Measurements from ENCODE around the gene MYO6.

The MYO6 gene

DNA sequence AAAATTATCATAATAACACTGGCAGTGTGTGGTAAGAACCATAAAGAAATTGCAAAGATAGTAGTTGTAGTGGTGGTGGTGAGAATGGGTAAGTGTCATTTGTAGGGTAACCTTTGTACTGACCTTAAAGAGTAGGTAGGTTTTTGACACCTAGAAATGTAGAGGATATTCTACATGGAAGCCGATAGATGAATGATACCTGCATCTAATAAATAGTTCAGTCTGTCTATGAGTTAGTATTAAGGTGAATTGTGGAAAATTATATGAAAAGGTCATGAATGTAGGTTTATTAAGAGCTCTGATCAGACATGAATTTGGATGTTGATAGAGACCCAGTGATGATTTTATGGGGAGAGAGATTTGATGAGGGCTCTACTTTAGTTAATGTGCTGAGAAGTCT lies 78.1 kb downstream of the MYO6 start:
- DNase-seq (ENCODE audit: low read depth in 3 of 3), result no peak

DNA sequence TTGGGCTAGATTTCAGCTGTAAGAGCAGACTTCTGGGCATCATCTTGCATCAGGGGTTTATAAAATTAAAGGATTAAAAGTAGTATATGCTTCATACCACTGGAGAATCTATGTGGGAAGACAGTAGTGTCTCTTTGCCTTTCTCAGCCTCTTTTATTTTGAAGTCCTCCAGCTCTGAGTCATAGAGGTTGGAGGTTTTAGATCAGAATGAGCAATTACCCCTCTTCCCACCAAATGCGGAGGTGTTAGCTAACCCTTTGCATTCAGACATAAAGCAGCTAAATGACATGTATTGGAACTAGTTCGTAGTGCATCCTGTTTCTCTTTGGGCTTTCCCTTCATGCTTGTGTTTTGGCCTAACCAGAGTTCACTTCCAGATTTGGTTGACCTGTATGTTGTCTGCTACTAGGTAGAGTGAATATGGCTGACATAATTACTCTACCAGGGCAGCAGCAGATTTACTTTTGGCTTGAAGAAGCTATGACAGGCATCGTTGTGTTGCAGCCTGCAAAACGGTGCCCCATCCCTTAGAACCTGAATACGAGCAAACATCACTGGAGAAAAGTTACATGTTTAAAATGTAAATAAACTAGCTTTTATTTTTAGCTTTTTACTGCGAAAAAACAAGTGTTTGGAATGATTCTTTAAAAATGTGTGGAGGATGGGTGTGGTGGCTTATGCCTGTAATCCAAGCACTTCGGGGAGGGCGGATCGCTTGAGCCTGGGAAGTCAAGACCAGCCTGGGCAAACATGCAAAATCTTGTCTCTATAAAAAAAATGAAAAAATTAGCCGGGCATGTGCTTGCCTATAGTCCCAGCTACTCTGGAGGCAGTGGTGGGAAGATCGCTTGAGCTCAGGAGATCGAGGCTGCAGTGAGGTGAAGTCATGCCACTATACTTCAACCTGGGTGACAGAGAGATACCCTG lies 82.2 kb downstream of the MYO6 start:
- peak in 1 of 3 experiments; percentile 2 for DNase-seq (ENCODE audit: low read depth in 3 of 3)

DNA sequence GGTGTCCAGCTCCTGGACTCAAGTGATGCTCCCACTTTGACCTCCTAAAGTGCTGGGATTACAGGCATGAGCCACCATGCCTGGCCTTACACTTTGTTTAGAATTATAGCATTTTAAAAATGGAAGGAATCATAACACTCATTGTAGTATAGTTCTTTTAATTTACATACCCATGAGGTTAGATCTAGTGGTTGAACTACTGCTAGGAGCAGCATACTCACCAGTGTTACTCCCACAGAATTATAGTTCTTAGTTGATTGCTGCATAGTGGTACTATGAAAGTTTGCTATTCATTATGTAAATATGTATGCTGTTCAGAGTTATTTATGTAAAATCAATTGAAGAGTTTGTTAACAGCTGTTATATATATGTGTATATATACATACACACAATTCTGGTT lies 85.4 kb downstream of the MYO6 start:
- DNase-seq (ENCODE audit: low read depth in 3 of 3), result no peak

DNA sequence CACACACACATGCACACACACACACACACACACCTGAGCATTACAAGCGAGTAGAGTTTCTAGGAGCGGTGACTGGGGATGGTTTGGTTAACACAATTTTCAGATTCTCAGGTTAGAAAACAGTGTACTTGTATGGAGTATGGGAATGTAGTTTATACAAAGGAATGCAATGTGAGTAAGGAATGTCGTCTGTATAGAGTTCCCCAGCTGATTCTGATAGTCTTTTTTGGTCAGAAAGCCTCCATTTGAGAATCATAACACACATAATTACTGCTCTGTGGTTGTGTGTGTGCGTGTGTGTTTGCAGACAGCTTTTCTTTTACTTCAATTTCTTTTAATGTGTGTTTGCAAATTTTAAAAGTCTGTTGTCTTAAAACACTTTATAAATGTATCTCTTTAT lies 93.2 kb downstream of the MYO6 start:
- no peak for DNase-seq (ENCODE audit: low read depth in 3 of 3)

DNA sequence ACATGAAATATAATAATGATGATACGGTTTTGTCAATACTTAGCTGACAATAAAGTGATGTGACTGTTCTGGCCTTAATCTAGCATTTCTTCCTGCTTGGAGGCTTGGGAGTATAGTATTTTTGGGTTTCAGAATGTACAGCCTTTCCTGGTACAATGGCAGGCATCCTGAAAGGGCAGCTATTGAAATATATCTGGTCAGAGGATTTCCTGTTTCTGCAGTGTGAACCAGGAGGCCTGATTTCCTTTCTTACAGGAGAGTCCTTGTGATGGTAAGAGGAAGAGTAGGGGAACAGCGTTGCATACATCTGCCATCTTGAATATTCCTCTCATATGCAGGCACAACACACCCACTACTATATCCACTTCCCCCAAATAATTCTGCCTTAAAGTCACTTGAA lies 93.7 kb downstream of the MYO6 start:
- no peak for DNase-seq (ENCODE audit: low read depth in 3 of 3)

DNA sequence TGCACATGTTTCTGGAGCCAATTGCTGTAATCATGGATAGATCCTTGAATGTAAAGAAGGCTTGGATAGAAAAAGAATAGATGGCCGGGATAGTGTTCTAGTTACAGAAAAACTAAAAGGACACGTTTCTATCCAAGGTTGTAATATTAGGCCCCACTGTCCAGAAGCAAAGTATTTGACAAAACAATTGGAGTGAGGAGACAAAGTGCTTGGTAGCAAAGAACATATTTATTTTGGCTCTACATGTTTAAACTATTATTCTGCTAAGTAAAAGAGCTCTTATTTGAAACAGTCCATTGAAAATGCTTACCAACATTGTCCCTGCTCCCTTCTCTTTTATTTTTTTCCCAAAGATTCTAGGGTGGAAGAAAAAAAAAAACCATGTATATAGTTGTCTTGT lies 94.4 kb downstream of the MYO6 start:
- DNase-seq (ENCODE audit: low read depth in 3 of 3), result no peak

DNA sequence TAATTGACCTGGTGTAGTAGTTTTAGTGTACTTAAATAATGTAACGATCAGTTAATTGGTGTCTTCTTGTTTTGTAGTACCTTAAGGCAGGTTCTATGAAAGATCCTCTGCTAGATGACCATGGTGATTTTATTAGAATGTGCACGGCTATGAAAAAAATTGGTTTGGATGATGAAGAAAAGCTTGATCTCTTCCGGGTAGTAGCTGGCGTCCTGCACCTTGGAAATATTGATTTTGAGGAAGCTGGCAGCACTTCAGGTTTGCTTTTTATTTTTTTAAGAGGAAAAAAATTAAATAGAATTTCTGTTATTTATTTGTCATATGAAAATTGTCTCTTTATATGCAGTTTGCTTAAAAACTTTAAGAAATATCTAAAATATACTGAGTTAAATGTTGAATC lies 99.2 kb downstream of the MYO6 start:
- DNase-seq (ENCODE audit: low read depth in 3 of 3), result no peak

DNA sequence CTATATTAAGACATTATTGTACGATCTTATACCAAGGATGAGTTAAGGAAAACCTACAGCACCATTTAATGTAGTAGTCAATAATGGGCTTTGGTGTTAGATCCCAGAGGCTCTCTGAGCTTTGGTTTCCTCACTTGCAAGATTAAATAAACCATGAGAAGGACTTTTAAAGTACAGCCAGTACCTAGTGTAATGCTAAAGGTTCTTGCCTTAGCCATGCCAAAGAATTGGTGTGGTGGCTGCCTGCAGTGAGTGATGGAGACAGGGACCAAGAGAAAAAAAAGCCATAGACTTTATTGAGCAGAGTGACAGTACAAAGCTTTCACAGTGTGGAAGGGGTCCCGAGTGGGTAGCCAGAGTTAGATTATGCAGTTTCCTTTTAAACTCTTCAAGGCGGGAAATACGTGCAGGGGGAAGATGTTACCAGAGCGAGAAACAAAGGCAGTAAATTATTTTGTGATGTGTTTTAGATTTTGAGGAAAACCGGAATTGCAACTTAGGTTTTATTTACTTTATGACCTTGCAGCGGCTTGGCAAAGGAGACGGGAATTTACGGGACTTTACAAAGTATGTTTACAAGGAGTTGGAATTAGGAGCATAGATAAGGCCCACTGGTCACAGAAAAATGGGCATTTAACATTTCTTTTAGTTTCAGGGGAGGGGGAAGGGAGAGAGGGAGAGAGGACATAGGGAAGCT lies 100.4 kb downstream of the MYO6 start:
- DNase-seq (ENCODE audit: low read depth in 3 of 3), result no peak

DNA sequence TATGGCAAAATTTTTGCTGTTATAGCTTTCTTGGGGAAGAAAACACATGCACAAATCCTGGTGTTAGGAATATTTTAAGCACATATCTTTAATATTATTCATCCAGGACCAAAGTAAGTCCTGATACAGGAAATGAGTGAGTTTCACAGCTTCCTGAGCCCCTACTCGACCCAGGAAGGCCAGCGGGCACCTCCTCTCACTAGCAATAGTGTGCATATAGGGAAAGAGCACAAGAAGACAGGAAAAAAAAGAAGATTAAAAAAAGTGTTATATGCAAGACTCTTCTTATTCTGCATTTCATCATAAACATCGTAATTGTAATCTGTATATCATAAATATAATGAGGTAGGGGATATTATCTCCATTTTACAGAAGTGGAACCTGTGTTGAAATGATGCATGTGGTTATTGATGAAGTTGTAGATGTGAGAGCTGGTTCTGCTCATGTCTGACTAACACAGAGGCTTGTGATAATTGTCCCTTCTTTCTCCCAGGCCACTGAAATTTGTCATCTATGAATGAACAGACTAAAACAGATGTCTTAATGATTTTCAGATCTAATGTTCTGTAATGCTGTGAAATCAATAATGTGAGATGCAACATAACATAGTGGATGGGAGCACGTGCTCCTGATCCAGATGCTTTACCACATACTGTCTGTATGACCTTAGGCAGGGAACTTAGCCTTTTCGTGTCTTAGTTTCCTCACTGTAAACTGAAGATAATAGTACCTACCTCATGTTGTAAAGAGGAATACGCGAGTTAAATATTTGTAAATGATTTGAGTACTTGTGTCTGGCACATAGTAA lies 101.2 kb downstream of the MYO6 start:
- DNase-seq (ENCODE audit: low read depth in 3 of 3), result no peak

DNA sequence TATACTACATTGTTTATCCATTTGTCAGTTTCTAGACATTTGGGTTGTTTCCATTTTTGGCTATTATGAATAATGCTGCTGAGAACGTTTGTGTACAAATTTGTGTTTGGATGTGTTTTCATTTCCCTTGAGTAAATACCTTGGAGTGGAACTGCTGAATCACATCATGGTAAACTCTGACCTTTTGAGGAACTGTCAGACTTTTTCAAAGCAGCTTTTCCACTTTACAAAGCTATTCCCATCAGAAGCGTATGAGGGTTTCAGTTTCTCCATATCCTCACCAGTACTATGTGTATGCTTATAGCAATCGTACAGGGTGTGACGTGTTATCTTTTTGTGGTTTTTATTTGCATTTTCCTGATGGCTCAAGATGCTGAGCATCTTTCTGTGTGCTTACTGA lies 103.7 kb downstream of the MYO6 start:
- DNase-seq (ENCODE audit: low read depth in 3 of 3), result no peak

DNA sequence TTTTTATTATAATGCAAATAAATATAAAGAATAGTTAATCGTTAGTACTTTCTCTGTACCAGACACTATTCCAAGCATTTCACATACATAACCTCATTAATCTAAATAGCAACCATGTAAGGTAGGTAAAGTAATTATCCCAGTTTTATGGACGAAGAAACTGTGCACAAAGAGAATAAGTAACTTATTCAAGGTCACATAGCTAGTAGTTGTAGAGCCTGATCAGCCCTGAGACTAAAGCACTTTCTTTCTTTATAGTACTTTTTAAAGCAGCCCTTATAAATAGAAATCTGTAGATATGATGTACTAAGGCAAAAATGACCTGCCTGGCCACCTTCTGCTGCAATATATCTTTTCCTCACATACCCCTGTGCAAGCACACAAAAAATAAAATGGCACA lies 104.8 kb downstream of the MYO6 start:
- no peak for DNase-seq (ENCODE audit: low read depth in 3 of 3)

DNA sequence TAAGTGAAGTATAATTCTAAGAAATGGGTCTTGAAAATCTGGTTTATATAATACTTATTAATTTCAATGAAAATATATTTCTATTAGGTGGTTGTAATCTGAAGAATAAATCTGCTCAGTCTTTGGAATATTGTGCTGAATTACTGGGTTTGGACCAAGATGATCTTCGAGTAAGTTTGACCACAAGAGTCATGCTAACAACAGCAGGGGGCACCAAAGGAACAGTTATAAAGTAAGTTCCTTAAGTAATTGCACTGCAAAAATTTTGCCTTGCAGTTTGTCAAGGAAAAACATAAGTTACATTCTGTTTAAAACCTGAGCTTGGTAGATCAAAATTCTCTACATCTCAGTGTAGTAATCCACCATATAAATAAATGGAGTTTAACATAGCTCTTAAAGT lies 106.0 kb downstream of the MYO6 start:
- no peak for DNase-seq (ENCODE audit: low read depth in 3 of 3)

DNA sequence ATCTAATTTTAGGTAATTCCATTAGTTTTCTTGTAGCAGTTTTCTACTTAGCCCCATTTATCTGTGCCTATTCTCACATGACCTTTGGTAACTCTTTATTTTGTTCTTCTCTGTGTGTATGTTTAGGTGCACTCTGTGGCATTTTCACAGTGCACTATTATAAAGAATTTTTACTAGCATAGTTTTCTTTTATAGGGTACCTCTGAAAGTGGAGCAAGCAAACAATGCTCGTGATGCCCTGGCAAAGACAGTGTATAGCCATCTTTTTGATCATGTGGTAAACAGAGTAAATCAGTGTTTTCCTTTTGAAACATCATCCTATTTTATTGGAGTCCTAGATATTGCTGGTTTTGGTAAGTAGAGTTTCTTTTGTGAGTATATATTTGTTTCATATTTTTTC lies 107.9 kb downstream of the MYO6 start:
- no peak for DNase-seq (ENCODE audit: low read depth in 3 of 3)

DNA sequence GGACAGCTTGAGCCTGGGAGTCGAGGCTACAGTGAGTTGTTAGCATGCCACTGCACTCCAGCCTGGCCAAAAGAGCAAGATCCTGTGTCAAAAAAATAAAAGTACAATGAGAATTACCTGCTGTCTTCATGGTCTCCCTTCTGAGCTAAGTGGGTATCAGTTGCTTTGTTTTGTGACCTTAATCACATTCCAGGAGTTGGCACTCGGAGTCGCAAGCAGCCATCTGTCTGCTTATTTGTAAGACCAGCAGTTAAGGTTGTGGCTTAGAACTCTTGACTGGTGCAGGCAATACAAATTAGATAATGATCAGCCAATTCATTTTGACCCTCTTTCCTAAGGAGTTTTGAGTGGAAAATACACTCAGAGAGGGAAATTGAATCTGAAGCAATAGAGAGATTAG lies 114.0 kb downstream of the MYO6 start:
- no peak for DNase-seq (ENCODE audit: low read depth in 3 of 3)

DNA sequence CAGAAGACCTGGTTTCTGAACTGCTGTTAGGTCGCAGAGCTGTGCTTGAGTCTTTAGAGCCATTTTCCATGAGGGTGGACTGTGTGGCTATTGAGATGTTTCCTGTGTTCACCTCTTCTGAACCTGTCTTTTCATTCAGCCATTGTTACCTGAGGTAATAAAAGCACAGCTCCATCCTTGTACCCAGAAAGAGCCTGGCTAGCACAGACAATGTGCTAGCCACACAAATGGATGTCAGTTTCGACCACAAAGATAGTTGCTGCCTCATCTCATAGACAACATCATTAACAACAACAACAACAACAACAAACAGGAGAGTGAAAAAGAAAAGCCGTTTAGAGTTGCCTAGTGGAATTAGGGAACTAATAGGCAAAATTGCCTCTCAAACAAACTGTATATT lies 114.7 kb downstream of the MYO6 start:
- DNase-seq (ENCODE audit: low read depth in 3 of 3), result no peak

DNA sequence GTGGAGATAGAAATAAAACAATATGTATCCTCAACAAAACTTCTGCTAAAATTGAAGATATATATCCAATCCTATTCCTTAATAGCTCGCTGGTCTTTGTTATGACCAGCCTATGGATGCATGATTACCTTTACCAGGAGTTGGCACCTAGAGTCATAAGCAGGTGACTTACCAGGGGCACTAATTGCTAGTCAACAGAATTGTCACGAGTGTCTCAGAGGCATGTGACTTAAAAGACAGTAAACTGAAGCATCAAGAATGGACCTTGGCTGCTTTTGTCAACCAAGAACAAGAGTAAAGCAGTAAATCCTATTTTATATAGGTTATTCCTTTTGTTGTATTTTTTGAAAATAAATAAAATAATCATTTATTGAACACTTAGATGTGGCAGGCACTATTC lies 115.4 kb downstream of the MYO6 start:
- DNase-seq (ENCODE audit: low read depth in 3 of 3), result no peak

DNA sequence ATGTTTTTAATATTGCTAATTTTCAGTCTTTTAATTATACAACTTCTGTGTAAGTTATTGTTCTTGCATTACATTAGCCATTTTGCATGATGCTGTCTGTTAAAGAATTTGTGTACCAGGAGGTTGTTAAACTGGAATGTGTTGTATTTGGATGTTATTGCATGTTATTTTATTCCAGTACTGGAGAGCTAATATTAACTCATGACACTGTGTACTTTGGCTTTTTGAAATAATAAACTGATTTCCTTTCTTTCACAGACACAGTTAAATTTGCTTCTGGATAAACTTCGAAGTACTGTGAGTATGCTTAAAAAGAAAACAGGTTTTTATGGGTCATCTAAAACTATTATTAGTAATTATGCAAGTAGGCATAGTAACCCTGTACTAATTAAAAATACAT lies 121.3 kb downstream of the MYO6 start:
- DNase-seq (ENCODE audit: low read depth in 3 of 3), result no peak

DNA sequence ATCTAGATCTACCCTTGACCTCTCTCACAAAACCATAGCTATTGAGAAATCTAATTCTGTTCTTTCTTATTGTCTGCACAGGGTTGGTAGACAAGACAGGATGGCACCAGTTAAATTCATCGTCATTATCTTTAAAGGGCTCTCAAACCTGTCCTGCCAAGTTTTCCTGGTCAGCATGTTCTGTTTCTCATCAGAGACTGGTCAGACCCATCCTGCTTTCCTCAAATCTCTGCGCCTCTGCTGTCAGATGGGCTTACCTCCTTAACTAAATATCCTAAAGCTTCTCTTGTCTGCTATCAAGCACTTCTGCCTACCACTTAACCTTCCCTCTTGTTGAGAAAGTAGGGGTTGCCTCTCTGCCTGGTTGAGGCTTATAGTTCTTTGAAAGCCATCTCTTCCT lies 125.2 kb downstream of the MYO6 start:
- DNase-seq (ENCODE audit: low read depth in 3 of 3), result no peak

DNA sequence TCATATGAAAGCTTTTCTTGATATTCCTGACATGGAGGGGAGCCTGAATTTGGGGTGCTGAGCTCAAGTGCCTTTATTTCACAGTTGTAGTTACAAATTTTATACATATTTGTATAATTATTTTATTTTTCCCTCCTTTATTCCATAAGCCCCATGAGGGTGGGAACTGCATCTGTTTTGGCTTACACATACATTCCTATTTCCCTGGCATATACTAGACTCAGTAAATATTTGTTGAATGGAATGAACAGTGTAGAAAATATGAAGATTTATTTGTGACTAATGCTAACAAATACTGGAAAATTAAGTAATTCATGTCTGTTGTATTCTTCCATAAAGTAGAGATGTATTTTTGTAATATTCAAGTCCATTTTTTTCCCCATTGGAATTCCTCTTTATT lies 127.1 kb downstream of the MYO6 start:
- no peak for DNase-seq (ENCODE audit: low read depth in 3 of 3)

DNA sequence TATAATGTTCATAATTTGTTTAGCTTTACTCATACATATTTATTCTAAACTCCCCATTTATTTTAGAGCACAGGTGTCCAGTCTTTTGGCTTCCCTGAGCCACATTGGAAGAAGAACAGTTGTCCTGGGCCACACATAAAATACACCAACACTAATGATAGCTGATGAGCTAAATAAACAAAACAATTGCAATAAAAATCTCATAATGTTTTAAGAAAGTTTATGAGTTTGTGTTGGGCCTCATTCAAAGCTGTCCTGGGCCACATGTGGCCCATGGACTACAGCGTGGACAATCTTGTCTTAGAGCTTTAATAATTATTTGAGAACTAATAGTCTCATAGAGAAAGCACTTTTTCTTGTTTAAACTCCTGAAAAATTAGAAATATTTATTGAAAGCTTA lies 131.3 kb downstream of the MYO6 start:
- DNase-seq (ENCODE audit: low read depth in 3 of 3), result no peak

DNA sequence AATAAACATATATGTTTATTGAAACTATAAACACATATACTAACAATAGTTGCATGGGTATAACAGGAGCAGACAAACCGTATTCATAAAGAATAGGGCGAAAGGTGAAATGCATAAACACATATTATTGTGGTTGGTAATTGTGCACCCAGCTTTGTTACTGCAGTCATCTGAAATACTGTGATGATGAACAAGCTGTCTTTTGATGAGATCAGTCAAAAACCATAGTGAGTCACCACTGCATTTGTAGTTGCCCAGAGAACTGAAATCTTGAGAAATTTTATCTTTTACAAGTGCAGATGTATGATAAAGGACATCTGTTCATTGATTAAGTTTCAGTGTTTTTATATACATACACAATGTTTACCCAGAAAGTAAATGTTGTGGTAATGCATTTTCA lies 133.7 kb downstream of the MYO6 start:
- no peak for DNase-seq (ENCODE audit: low read depth in 3 of 3)

DNA sequence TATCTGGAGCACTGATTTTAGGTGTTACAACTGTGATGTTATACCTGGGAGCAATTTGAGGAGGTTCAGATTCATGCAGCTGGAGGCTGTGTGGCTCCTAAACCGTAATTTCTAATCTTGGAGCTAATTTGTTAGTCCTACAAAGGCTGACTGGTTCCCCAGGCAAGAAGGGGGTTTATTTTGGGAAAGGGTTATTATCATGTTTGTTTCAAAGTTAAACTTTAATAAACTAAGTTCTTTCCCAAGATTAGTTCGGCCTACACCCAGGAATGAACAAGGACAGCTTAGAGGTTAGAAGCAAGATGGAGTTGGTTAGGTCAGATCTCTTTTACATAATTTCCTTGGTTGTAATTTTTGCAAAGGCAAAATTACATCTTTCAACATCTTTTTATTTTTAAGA lies 135.8 kb downstream of the MYO6 start:
- no peak for DNase-seq (ENCODE audit: low read depth in 3 of 3)

DNA sequence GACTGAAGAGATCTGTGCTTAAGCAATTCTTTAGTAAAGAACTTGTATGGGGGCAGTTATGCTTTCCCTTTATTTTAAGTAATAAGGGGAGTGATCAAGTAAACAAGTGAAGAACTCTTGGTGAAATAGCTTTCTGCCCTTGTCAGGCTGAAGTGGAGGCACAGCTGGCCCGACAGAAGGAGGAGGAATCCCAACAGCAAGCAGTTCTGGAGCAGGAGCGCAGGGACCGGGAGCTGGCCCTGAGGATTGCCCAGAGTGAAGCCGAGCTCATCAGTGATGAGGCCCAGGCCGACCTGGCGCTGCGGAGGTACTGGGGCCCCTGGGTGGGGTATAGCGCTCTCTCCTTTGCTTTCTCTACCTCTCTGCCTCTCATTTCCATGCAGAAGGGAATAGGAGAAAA lies 143.3 kb downstream of the MYO6 start:
- no peak for DNase-seq (ENCODE audit: low read depth in 3 of 3)

Data from stimulated activated CD4-positive, alpha-beta T cell treated with anti-CD3 and anti-CD28 coated beads, TNF-alpha, amount 100 ng/mL, for 24 hours (primary cell).